ENCODE measurements around the gene CALY. TPM values are rescaled to one million over a fixed set of nuclear protein-coding genes. Genes with fewer than 3 reads are reported as not detected.

The CALY gene
- total RNA-seq, 1 experiment from 2014 or later: 1.9 TPM

DNA sequence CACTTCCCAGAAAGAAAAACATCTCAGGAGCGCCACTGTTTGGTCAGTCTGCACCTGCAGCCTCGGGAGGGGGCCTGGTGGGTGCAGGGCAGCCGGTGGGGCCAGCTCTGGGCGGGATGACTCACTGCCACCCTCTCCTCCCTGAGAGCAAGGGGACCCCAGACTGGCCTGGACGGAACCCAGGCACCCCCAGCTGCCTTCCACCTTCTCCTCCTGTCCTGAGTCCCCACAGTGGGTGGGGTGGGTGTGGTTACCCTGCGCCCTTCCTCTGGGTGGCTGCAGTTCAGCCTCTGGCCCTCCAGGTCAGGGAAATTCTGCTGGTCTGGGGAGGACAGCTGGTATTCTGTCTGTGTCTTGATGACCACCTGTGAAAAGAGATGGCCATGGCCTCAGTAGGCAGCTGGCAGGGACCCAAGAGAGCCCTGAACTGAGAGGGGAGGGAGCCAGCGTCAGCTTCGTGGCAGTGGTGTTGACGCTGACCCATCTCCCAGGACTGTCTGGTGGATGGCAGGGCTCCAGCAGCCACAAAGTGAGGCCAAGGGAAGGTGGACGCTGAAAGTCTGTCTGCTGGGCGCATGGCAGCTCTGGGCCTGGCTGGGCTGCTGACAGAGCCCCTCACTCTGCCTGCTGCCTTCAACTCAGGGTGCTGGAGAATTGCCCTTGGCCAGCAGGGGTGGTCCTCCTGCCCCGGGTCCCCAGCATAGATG is 8.9 kb downstream of the CALY start:
- no peak overlapping the region for H3K4me3 ChIP-seq (ENCODE audit: low read depth in 2 of 2, low read length in 2 of 2)
- ATAC-seq: no peak
- peaks cover 17% of the 10 kb centered on the region for H3K4me1 ChIP-seq (ENCODE audit: control insufficient read depth, insufficient read depth, low read length)
- intact Hi-C loops (cut with micrococcal nuclease; ENCODE audit: unreplicated experiment) (no loop called here), in situ Hi-C loops (cut with HindIII; ENCODE audit: low pct_unique_long_range_greater_than_20kb, low sequenced_read_pairs) (no loop called here)
- no peaks in the 10 kb centered on the region for H3K9me3 ChIP-seq (ENCODE audit: control insufficient read depth, insufficient read depth, low read depth, low read length)
- DNase-seq (ENCODE audit: low read depth, low spot score): no peak
- no peaks in the 10 kb centered on the region for H3K36me3 ChIP-seq (ENCODE audit: control insufficient read depth, insufficient read depth, low read length)
- H3K27ac ChIP-seq (ENCODE audit: low read length): no peak overlapping the region
- TF ChIP-seq TCF7L2 (IDR thresholded peaks at IDR 0.05; ENCODE audit: low read depth, low read length): no peak
- no peak for TF ChIP-seq REST (IDR thresholded peaks at IDR 0.05; ENCODE audit: insufficient read depth in 1 of 2, low read depth in 2 of 2, low read length in 1 of 2)
- TF ChIP-seq SIN3A (IDR thresholded peaks at IDR 0.05; ENCODE audit: borderline replicate concordance, insufficient read depth, low read depth, low read length): no peak
- CTCF ChIA-PET: no interaction called here
- POLR2A ChIA-PET: no interaction called here
- peaks cover 6% of the 10 kb centered on the region; the same call in 1 of the 2 replicates for H3K27me3 ChIP-seq (ENCODE audit: control insufficient read depth, insufficient read depth, low read length)
- no TSS peak for BruUV-seq (replicated peaks)

DNA sequence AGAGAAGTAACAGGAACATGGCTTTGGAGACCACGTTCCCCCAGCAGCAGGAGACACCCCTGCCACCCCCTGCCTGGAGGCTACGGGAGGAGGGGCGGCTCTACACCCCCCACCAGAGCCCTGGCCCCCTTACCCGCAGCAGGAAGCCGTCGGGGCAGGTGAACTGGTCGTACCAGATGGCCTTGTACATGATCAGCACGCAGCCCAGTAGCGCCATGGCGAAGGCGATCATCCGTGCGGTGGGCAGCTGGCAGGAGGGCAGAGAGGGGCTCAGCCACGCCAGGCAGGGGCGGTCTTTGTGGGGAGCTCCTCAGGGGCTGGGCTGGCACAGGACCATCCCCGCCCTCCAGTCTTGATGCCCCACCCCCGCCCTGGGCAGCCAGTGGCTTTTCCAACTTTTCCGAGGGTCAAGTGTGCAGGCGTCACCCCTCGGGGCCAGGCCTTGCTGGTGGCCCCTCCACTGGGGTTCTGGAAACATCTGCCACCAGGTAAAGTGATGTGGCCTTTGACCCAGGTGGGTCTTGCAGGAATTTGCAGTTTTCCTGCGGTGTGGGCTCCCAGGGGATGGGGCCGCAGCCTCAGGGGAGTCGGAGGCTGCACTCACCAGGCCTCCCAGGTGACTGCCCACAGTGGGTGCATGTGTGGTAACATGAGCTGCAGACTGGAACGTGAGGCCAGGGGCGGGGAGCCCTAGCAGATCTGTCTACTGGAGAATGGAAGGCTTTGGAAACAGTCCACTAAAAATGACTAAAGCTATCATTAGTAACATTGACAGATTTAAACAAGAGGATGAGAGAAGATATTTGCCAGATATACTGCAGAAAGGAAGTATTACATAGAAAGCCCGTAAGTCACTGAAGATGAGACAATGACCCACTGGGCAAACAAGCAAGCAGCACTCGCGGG is 9.7 kb downstream of the CALY start:
- POLR2A ChIA-PET: no interaction called here
- in situ Hi-C loops (cut with HindIII; ENCODE audit: low pct_unique_long_range_greater_than_20kb, low sequenced_read_pairs): no loop called here

More for the DNA sequence above, 9.7 kb downstream of the CALY start:
- Histone ChIP-seq H3K36me3 (ENCODE audit: control insufficient read depth, insufficient read depth, low read length) (no peaks in the 10 kb centered on the region), H3K27ac (ENCODE audit: low read length) (no peak overlapping the region), H3K9me3 (ENCODE audit: control insufficient read depth, insufficient read depth, low read depth, low read length) (no peaks in the 10 kb centered on the region), H3K27me3 (ENCODE audit: control insufficient read depth, insufficient read depth, low read length) (no peaks in the 10 kb centered on the region), H3K4me3 (ENCODE audit: low read depth in 2 of 2, low read length in 2 of 2) (no peak overlapping the region), H3K4me1 (ENCODE audit: control insufficient read depth, insufficient read depth, low read length) (peaks cover 17% of the 10 kb centered on the region)
- no TSS peak for BruUV-seq (replicated peaks)
- DNase-seq (ENCODE audit: low read depth, low spot score) (no peak), ATAC-seq (no peak)
- TF ChIP-seq POLR2AphosphoS5 (IDR thresholded peaks at IDR 0.05; ENCODE audit: low read depth, low read length) (no peak), SIN3A (IDR thresholded peaks at IDR 0.05; ENCODE audit: borderline replicate concordance, insufficient read depth, low read depth, low read length) (no peak), TCF7L2 (IDR thresholded peaks at IDR 0.05; ENCODE audit: low read depth, low read length) (no peak), CTCF (IDR thresholded peaks at IDR 0.05) (no peak), REST (IDR thresholded peaks at IDR 0.05; ENCODE audit: insufficient read depth in 1 of 2, low read depth in 2 of 2, low read length in 1 of 2) (no peak)
- CTCF ChIA-PET: no interaction called here
- intact Hi-C loops (cut with micrococcal nuclease; ENCODE audit: unreplicated experiment): no loop called here
